ENCODE results near the gene SSH2.
"Not testable (repeated sequence)": the region's sequence is repeated elsewhere in the genome, so short reads cannot be mapped to it uniquely, and the experiment has no call there.

Gene SSH2

GRCh38 chr17:29833801-29834200 is 96.2 kb downstream of the SSH2 start:
- DNase-seq, result no peak

- DNase-seq, result no peak
Measured at GRCh38 chr17:29828676-29829284, 101.2 kb downstream of the SSH2 start.

GRCh38 chr17:29827179-29827578 is 102.8 kb downstream of the SSH2 start:
- DNase-seq, result no peak

- DNase-seq, result no peak
Measured at GRCh38 chr17:29826114-29826692, 103.8 kb downstream of the SSH2 start.

- no peak for DNase-seq
Measured at GRCh38 chr17:29825604-29826003, 104.4 kb downstream of the SSH2 start.

- DNase-seq, result no peak
Measured at GRCh38 chr17:29821897-29822296, 108.1 kb downstream of the SSH2 start.

GRCh38 chr17:29820425-29820824 is 109.6 kb downstream of the SSH2 start:
- no peak for DNase-seq

- peak; percentile 6 to 49 (median 37) for DNase-seq
Measured at GRCh38 chr17:29807520-29808361, 122.3 kb downstream of the SSH2 start.

GRCh38 chr17:29802246-29802645 is 127.8 kb downstream of the SSH2 start:
- no peak for DNase-seq

GRCh38 chr17:29800457-29800856 is 129.6 kb downstream of the SSH2 start:
- no peak for DNase-seq

- no peak for DNase-seq
Measured at GRCh38 chr17:29796652-29797051, 133.4 kb downstream of the SSH2 start.

- DNase-seq, result no peak
Measured at GRCh38 chr17:29793501-29793900, 136.5 kb downstream of the SSH2 start.

- DNase-seq, result no peak
Measured at GRCh38 chr17:29791336-29792080, 138.5 kb downstream of the SSH2 start.

- DNase-seq, result no peak
Measured at GRCh38 chr17:29789196-29790170, 140.5 kb downstream of the SSH2 start.

- no peak for DNase-seq
Measured at GRCh38 chr17:29787995-29788394, 142.0 kb downstream of the SSH2 start.

- DNase-seq, result no peak
Measured at GRCh38 chr17:29782917-29783316, 147.1 kb downstream of the SSH2 start.

- DNase-seq, result not testable (repeated sequence)
Measured at GRCh38 chr17:29779812-29780190, 150.2 kb downstream of the SSH2 start.

GRCh38 chr17:29778956-29779811 is 150.8 kb downstream of the SSH2 start:
- DNase-seq, result peak; percentile 57 to 76 (median 72)

GRCh38 chr17:29777663-29778062 is 152.4 kb downstream of the SSH2 start:
- DNase-seq, result no peak

- no peak for DNase-seq
Measured at GRCh38 chr17:29776026-29776425, 154.0 kb downstream of the SSH2 start.

GRCh38 chr17:29772981-29773380 is 157.0 kb downstream of the SSH2 start:
- DNase-seq, result no peak
